GM12891 (cell line): Measurements from ENCODE around the gene CEP104.

Source experiments
- DNase-seq: peaks from one replicate; pipeline ENCODE4 v3.0.0; 2011; ENCODE audit warnings: low spot score; ENCODE audit not compliant: insufficient read length
- FAIRE-seq: peaks from 2 replicates; lab custom pipeline; 2011; peaks lifted over from hg19 to GRCh38; lab: Jason Lieb, UNC
- PAX5 ChIP-seq: IDR thresholded peaks from 2 replicates; pipeline ENCODE4 v1.6.1; 2011; ENCODE audit warnings: low read length, moderate library complexity, mild to moderate bottlenecking; ENCODE audit not compliant: insufficient read depth, severe bottlenecking
- POLR2A ChIP-seq: IDR thresholded peaks from 2 replicates; pipeline ENCODE4 v1.6.1; 2011; ENCODE audit warnings: low read depth, low read length, control low read depth
- POLR2AphosphoS5 ChIP-seq: IDR thresholded peaks from 2 replicates; pipeline ENCODE4 v1.6.1; 2011; ENCODE audit warnings: low read depth, low read length, control low read depth
- POU2F2 ChIP-seq: IDR thresholded peaks from 2 replicates; pipeline ENCODE4 v1.6.1; 2011; ENCODE audit warnings: low read depth, mild to moderate bottlenecking, control low read depth, low read length, moderate library complexity
- SPI1 ChIP-seq: IDR thresholded peaks from 2 replicates; pipeline ENCODE4 v1.6.1; 2011; ENCODE audit warnings: low read depth, low read length, control low read depth
- TAF1 ChIP-seq: IDR thresholded peaks from 2 replicates; pipeline ENCODE4 v1.6.1; 2011; ENCODE audit warnings: low read depth, low read length, control low read depth

The CEP104 gene

DNA sequence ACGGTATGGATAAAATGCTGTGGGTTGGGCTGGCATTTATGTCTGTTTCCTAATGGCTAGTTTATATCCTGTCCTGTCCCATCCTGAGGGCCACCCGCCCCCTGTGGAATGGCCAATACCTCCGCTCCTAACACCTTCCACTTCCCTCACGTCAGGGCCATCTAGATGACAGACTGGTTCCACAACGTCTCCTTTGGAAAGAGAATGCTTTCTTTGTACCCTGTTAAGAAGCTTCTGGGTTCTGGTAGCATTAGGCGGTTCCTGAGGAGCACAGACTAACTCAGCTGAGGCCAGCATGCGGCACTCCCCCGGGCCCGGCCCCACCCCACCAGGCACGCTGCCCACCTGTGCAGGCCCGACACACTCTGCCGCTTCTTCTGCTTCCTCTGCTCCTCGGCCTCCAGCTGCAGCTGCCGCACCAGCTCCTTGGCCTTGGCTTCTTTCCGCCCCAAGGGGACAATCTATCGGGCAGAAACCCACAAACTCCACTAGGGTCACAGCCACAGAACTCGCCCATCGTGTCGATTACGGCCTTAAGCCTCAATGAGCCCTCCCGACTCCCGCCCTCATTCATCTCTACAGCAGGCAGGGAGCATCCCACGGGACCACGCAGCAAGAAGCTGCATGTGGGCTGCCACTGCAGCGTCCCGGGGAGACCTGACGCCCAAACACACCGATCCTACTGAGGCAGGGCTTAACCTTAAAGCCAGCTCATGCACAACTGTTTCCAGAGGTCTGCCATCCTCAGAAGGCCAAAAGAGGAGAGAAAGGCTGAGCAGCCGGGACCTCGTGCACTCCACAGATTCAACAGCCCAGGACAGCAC, 73.1 kb downstream of the CEP104 start:
- no peak for DNase-seq

DNA sequence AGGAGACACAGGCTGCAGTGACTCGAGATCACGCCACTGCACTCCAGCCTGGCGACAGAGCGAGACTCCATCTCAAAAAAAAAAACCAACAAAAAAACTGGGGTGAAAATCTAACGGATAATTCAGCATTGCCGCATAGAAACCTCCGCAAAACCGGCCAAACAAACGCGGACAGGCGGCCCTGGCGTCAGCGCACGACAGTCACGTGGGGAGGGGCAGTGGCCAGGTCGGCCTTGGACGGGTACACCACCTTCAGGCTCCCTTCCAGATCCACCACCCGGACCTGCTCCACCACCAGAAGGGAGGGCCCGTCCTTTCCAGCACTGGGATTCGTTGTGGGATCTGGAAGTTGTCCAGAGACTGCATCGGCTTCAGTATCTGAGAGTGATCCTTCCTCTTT, 76.1 kb downstream of the CEP104 start:
- no peak for FAIRE-seq
- no peak for TF ChIP-seq PAX5
- TF ChIP-seq TAF1: no peak
- no peak for TF ChIP-seq POLR2A
- TF ChIP-seq POLR2AphosphoS5: no peak
- no peak for TF ChIP-seq SPI1
- TF ChIP-seq POU2F2: no peak
- no peak for DNase-seq

More for the DNA sequence above, 73.1 kb downstream of the CEP104 start:
- no peak for FAIRE-seq
- TF ChIP-seq POLR2AphosphoS5: no peak
- no peak for TF ChIP-seq TAF1
- TF ChIP-seq PAX5: no peak
- no peak for TF ChIP-seq POU2F2
- no peak for TF ChIP-seq SPI1
- no peak for TF ChIP-seq POLR2A

DNA sequence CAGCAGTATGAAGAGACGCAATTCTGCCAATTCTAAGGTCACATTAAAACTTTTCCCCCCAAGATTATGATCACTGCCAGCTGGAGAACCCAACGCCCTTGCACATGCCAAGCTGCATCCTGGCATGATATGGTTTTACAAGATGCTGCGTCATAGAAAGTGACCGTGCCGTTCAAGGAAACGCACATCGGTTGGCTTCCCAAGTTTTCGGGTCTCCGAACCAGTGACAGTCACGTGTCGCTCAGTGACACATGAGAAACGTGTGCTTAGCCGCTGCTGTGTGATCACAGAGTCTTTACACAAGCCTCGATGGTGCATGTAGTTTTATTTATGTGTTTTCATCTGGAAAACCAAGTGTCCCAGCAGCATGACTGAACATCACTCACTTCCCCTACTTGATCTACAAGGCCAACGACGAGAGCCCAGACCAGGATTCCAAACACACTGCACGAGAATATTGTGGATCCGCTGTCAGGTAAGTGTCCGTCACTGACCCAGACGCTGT, 77.0 kb downstream of the CEP104 start:
- FAIRE-seq (no peak), DNase-seq (no peak)
- TF ChIP-seq PAX5 (no peak), POU2F2 (no peak), SPI1 (no peak), TAF1 (no peak), POLR2AphosphoS5 (no peak), POLR2A (no peak)

DNA sequence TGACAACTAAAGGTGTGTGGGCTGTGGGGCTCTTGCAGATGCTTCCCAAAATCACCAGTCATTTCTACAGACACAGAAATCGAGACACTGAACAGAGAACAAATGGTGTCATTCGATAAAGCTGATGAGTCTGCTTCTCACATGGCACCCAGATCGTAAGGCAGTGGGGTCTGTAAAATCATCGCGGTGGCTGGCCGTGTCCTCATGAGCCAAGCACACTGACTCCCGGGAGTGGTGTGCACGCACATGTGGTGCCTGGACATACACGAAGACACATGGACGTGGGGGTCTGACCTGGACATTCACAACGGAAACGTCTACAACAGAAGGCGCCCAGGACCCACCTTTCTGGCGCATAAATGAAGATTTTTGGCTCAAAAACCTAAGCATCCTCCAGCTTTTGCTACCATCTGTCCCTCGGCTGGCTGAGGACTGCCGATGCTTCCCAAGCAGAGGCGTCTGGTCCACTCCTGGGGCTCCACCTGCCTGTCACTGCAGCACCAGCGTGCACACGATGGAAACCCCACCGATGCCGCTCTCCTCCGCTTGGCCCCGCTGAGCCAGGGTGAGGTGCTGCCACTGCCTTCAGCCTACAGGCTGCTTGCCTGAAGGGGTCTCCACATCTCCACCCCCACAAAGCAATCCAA, 77.6 kb downstream of the CEP104 start:
- FAIRE-seq: no peak
- no peak for DNase-seq
- TF ChIP-seq POLR2AphosphoS5 (no peak), POU2F2 (no peak), SPI1 (no peak), TAF1 (no peak), PAX5 (no peak), POLR2A (no peak)

DNA sequence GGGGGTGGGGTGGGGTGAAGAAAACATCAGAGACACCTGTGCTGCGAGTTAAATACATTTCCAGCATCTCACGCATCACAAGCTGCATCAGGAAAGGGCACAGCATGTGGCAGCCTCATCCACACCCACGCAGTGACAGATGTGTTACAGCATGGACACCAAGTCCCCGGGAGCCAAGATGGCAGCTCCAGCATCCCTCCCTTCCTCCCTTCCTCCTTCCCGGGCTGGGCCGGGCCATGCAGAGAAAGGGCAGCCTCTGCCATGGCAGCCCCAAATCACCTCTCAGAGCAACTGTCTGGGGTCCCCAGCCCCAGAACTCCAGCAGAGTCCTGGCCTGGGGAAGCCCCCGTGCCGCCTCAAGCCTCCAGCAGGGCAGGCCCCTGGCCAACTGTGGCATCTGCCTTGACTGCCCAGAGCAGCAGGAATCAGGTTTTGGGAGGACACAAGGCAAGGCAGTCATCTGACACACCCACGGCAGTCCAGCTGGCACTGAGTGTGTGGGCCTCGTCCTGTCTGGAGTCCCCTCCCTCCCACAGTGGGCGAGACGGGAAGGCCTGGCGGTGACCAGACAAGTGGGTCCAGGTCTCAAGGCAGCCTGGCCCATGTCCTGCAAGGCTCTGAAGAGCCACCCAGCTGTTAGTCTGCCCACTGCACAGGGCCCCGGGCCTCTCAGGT, 78.3 kb downstream of the CEP104 start:
- no peak for FAIRE-seq
- peak; percentile 24; the same call in 1 of the 2 replicates for TF ChIP-seq POLR2A
- peak; percentile 43; the same call in 1 of the 2 replicates for TF ChIP-seq POLR2AphosphoS5
- no peak for TF ChIP-seq SPI1
- no peak for DNase-seq

DNA sequence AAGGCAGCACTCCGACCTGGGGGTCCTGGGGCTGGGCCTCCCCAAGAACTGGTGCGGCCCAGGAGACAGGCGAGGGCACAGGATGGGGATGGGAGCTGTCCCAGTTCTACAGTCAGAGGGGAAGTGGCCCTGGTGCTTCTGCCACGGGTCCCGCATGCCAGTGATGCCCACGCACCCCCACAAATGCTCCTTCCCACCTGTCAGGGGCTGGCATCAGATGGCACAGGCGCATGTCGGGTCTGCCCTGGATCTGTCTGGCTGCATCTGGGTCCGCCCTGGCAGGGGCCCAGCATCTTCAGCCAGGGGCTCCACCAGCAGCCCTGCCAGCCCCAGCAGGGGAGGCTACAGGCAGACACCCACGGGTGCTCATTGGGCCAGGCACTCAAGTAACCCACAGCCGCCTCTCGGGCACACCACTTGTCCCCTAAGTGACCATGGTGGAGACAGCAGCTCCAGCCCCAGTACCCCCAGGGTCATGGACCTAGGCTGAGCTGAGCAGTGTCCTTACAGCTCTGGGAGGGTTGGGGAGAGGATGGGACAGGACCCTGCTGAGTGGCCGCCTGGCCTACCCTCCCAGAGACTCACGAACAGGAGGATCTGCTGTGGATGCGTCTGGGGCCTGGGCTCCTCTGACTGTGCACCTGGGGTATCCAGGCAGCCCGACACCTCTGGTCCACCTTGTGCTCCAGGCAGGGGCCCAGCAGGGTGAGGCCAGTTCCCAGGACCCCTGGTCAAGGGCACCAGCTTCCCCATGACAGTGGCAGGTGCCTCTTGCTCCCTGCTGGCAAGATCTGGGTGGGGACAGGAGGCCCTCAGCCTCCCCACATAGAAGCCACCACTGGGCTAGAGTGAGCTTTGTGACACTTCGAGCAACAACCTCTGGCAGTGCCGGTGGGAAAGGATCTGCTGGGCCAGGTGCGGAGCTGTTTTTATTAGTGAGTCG, 79.1 kb downstream of the CEP104 start:
- DNase-seq (no peak), FAIRE-seq (no peak)
- no peak for TF ChIP-seq POU2F2
- TF ChIP-seq SPI1: no peak
- no peak for TF ChIP-seq TAF1
- TF ChIP-seq PAX5: no peak
- TF ChIP-seq POLR2AphosphoS5: no peak
- TF ChIP-seq POLR2A: no peak

DNA sequence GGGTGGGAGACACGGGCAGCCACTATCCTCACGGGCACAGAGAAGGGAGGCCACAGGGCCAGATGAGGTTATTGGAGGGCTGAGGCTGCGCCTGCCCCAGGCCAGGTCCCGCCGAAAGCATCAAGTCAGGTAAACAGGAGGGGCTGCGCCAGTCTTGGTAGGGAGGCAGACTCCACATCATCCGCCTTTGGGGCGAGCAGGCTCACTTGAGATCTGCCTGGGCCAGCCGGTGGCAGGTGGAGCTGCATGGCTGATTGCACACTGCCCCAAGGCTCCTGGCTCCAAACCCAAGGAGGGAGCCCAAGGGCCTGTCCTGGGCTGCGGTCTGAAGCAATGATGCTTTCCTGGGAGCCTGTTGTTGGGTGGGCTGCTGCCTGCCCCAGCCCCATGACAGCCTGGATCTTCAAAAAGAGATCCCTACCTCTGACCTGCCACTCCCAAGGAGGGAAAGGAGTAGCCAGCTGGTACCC, 79.9 kb downstream of the CEP104 start:
- no peak for TF ChIP-seq TAF1
- no peak for TF ChIP-seq POU2F2
- TF ChIP-seq POLR2A: no peak
- TF ChIP-seq SPI1: no peak
- TF ChIP-seq PAX5: no peak
- no peak for TF ChIP-seq POLR2AphosphoS5
- FAIRE-seq (no peak), DNase-seq (no peak)

DNA sequence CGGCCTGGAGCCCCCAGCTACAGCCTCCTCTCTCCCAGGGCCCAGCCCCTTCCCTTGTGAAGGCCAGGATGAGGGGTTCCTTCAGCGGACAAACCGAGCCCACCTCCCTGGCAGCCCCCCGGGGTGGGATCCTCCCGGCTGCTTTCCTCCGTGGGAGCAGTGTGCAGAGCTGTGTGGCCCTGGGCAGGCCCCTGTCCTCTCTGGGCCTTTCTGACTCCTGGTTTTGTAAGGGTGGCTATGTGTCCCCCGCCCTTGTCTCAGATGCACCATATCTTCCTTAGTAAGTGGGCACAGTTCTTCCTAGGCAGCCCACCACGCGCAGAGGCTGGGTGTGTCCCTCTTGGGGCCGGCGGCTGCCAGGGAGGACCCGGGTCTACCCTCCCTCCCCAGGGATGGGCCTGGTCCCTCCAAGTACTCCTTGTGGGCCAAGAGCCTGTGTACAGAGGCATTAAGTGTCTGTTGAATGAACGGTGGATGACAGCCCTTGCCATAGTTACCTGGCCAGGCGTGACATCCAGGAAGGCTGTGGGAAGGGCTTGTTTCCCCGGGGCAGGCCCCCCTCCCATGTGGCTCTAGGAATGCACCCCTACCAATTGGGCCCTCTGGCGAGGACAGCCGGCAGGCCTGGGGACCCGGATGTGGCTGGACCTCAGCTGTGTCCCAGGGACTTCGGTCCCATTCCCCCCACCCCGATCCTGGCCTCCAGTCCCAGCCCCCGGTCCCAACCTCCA, 80.6 kb downstream of the CEP104 start:
- DNase-seq: no peak
- TF ChIP-seq TAF1 (no peak), POU2F2 (no peak), POLR2A (no peak), SPI1 (no peak), PAX5 (no peak), POLR2AphosphoS5 (no peak)
- FAIRE-seq: no peak
